Heart left ventricle (tissue), 13 donors: ENCODE data around the gene MRPS6.

Source experiments
- POLR2A ChIP-seq, 2 donors: fragments of 450-650 bp; IDR thresholded peaks; one replicate each; pipeline ENCODE4 v1.6.1; 2017; ENCODE audit warnings: antibody characterized with exemption in 2 of 2, mild to moderate bottlenecking in 2 of 2, moderate library complexity in 2 of 2
- TF ChIP-seq, protein P1 (sequence below), 12 donors: fragments of 200-600 bp; sonication (generic) in 4 of 12; IDR thresholded peaks; one replicate each; pipeline versions ENCODE4 v1.5.0 to v1.8.0; 2018 to 2022; ENCODE audit warnings: antibody characterized with exemption in 12 of 12, mild to moderate bottlenecking in 5 of 12
- donor health status: ischemic (EF 13 %, LVEDD 7.1; RV severe dilation, severe dysfunction).
- donor health status: DM: no; HTN: yes; CAD: no.
- donor health status: DM: no; HTN: no; CAD: no.
- donor health status: ischemic (EF 25% LVEDD 6.9; RV normal size, moderate dysfunction).
- donor health status: ischemic (EF 25% LVEDD 5.7; RV mildly dilated, moderate dysfunction).
- donor health status: ischemic (EF 35%, LVEDD 5.7; RV mildly dilated, moderate dysfunction).
- donor health status: nonischemic (EF 11% LVEDD 7.7; RV severe dilation, severe dysfunction).
- donor health status: DM: yes; HTN: yes; CAD: no.
- donor health status: PGD.
- donor health status: ischemic (EF 29% LVEDD 5.4; RV normal size, mild dysfunction).
- donor health status: nonischemic (EF 23%, LVEDD 6.1; RV moderate dilation, normal function).

DNA sequence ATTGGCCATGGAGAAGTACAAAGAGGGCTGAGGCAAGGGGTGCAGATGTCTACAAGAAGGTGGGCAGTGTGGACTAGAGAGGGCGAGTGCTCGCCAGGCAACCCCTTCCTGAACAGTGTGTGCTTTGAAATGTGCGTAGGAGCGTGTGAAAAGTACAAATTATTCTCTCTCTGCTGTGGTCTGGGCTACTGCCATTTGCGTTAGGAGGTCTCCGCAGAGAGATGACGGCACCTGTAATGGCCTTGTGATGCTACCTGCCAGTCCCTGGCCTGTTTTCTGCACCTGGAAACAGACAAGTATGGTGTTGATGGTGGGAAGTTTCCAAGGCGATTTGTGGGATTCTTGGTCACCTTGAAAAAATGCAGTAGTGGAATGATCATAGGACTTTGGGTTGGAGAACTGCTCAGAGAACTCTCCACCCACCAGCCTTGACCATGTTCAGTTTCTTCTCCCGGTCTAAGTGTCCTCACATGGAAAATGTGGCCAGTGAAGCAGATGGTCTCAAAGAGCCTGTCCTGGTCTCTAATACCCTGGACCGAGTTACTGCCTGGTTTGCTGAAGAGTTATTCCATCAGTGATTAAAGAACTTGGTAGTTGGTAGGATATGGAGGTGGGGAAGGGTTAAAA, 74.5 kb downstream of the MRPS6 start:
- TF ChIP-seq, protein P1, sequence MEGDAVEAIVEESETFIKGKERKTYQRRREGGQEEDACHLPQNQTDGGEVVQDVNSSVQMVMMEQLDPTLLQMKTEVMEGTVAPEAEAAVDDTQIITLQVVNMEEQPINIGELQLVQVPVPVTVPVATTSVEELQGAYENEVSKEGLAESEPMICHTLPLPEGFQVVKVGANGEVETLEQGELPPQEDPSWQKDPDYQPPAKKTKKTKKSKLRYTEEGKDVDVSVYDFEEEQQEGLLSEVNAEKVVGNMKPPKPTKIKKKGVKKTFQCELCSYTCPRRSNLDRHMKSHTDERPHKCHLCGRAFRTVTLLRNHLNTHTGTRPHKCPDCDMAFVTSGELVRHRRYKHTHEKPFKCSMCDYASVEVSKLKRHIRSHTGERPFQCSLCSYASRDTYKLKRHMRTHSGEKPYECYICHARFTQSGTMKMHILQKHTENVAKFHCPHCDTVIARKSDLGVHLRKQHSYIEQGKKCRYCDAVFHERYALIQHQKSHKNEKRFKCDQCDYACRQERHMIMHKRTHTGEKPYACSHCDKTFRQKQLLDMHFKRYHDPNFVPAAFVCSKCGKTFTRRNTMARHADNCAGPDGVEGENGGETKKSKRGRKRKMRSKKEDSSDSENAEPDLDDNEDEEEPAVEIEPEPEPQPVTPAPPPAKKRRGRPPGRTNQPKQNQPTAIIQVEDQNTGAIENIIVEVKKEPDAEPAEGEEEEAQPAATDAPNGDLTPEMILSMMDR (IDR thresholded peaks at IDR 0.05), result no peak
- TF ChIP-seq POLR2A (IDR thresholded peaks at IDR 0.05), result no peak
